Activated CD4-positive, alpha-beta T cell treated with anti-CD3 and anti-CD28 coated beads for 24 hours (primary cell): ENCODE data around the gene AKAP6.
"Not testable (repeated sequence)": the region's sequence is repeated elsewhere in the genome, so short reads cannot be mapped to it uniquely, and the experiment has no call there.

Experiments
- DNase-seq, 2 donors: peaks; one replicate each; pipeline ENCODE4 v3.0.0-alpha.2; 2020; ENCODE audit warnings: low read depth in 2 of 2

The AKAP6 gene

GRCh38 chr14:32578181-32578580 lies 249.1 kb downstream of the AKAP6 start:
- no peak for DNase-seq

- DNase-seq, result not testable (repeated sequence)
These were observed 254.3 kb downstream of the AKAP6 start for GRCh38 chr14:32583427-32583826.

GRCh38 chr14:32584079-32584478 lies 255.0 kb downstream of the AKAP6 start:
- no peak for DNase-seq

DNA sequence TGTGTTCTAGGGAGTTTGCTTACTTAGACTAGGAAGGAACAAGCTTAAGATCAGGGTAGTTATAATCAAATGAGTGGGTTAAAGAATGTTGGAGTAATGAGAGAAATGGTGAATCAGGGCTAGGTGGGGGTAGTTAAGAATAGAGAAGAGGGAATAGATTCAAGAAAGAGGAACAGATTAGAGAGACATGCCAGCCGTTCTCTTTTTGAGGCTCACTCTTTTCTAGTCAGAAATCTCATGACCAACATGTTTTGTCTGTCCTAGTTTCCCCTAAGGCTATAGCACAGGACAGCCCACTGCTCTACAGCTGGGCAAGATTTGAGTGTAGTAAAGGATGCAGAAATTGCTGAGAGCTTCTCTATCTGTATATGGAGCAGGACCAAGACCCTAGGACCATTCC lies 258.4 kb downstream of the AKAP6 start:
- DNase-seq, result no peak

GRCh38 chr14:32588448-32589320 lies 259.6 kb downstream of the AKAP6 start:
- no peak for DNase-seq

DNA sequence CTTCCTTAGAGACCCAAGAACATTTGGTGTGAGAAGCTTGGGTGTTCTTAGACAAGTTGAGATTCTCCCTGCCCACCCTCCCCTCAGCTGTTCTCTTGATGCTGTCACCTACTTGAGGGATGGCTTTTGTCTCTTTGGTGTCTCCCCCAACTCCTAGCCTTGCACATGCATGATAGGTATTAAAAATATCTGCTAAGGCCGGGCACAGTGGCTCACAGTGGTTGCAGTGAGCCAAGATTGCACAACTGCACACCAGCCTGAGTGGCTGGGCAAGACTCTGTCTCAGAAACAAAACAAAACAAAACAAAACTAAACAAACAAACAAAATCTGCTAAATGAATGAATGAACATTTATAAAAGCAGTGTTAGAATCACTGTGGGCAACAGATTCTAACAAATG lies 261.1 kb downstream of the AKAP6 start:
- no peak for DNase-seq

GRCh38 chr14:32593290-32593942 lies 264.3 kb downstream of the AKAP6 start:
- no peak for DNase-seq

GRCh38 chr14:32594766-32595165 lies 265.7 kb downstream of the AKAP6 start:
- no peak for DNase-seq

GRCh38 chr14:32595497-32595896 lies 266.4 kb downstream of the AKAP6 start:
- DNase-seq, result no peak

GRCh38 chr14:32596390-32596789 lies 267.3 kb downstream of the AKAP6 start:
- no peak for DNase-seq

DNA sequence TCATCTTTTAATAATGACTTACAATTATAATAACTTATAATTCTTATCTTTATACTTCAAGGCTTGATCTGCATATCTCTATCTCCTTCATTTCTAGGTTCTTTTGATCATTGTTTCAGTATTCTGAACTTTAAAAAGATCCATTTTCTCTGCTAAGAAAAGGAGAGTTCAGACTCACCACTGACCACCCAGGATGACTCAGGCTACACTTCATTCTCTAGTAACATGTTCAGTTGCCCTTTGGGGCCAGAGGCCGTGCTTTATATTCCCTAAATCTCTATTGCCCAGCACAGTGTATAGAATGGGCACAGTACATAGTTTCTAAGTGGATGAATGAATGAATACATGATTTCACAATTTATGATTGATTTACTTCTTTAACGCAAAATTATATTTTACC lies 268.7 kb downstream of the AKAP6 start:
- DNase-seq, result no peak

DNA sequence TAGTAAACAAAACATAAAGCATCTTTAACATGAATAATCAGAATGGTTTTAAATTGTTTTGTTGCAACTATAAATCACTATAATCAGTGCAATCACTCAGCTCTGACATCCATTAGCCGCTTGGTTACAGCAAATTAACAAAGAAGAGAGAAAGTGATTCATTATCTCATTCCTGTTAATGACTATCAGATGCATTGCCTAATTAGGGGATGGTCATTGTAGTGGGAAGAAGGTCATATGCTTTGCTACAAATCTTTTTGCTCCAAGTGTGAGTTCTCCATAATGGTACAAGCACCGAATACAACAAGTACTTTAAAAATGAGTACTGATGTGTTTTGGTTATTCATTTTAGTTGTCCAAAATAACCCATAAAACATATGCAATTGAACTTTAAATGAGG lies 272.0 kb downstream of the AKAP6 start:
- DNase-seq, result no peak

GRCh38 chr14:32601906-32602305 lies 272.8 kb downstream of the AKAP6 start:
- no peak for DNase-seq

- DNase-seq, result no peak
These were observed 273.6 kb downstream of the AKAP6 start for GRCh38 chr14:32602699-32603098.

- no peak for DNase-seq
These were observed 275.0 kb downstream of the AKAP6 start for GRCh38 chr14:32603992-32604565.

GRCh38 chr14:32606301-32606700 lies 277.2 kb downstream of the AKAP6 start:
- no peak for DNase-seq

- DNase-seq, result no peak
These were observed 278.3 kb downstream of the AKAP6 start for GRCh38 chr14:32607399-32607798.

DNA sequence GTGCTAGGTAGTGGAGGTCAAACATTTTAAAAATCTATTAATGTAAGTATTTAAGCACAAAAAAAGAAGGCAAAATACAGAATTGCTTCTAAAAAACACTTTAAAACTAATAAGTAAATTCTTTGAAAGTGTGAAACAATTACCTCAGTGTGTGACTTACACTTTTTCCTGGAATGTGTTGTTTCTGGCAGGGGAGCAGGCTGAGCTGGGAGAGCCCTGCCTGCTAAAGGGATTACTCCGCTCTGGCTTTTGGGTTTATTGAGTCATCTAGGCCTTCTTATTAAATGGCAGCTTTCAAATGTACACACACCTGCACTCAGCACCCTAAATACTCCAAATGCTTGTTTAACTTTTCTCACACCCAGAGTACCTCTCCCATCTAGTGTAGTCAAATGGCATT lies 279.8 kb downstream of the AKAP6 start:
- no peak for DNase-seq

DNA sequence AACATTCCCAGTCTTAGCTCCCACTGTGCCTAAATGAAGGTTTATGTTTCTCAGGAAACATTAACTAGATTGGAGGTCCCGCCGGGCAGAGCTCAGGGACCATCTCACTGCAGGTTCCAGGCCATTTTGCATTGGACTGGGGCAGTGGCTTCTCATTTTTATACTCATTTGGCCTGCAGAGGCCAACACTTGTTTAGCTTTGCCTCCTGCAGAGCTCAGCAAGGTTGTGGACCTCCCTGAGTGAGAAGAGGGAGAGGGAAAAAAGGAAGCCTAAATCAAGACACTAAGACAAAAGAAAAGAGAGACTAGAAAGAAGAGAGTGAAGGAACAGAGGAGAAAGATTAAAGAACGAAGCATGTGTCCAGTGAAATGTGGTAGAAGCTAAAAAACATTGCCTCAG lies 280.3 kb downstream of the AKAP6 start:
- no peak for DNase-seq

GRCh38 chr14:32611752-32612151 lies 282.7 kb downstream of the AKAP6 start:
- DNase-seq, result no peak

GRCh38 chr14:32618991-32619390 lies 289.9 kb downstream of the AKAP6 start:
- no peak for DNase-seq

DNA sequence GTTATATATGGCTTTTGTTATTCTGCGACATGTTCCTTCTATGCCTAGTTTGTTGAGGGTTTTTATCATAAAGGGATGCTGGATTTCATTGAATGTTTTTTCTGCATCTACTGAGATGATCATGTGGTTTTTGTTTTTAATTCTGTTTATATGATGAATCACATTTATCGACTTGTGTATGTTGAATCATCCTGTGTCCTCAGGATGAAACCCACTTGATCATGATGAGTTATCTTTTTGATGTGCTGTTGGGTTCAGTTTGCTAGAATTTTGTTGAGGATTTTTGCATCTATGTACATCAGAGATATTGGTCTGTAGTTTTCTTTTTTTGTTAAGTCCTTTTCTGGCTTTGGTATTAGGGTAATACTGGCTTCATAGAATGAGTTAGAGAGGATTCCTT lies 291.2 kb downstream of the AKAP6 start:
- DNase-seq, result no peak

DNA sequence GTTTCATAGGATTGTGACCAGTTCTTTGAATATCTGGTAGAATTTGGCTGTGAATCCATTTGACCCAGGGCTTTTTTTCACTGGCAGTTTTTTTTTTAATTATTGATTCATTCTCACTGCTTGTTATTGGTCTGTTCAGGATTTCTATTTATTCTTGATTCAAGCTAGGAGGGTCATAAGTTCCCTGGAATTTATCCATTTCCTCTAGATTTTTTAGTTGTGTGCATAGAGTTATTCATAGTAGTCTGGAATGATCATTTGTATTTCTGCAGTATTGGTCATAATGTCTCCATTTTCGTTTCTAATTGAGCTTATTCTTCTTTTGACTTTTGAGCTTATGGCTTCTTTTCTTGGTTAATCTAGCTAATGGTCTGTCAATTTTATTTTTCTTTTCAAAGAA lies 291.6 kb downstream of the AKAP6 start:
- no peak for DNase-seq
